GM19240 (cell line): ENCODE results near the gene RAET1G.
"Not testable (repeated sequence)": the region's sequence is repeated elsewhere in the genome, so short reads cannot be mapped to it uniquely, and the experiment has no call there.

ENCODE experiments used
- DNase-seq: peaks from one replicate; pipeline ENCODE4 v3.0.0; 2011; ENCODE audit warnings: low spot score; ENCODE audit not compliant: insufficient read length

Gene RAET1G

GRCh38 chr6:149953934-149954327, 31.0 kb upstream of the RAET1G start:
- not testable (repeated sequence) for DNase-seq

GRCh38 chr6:149953390-149953789, 30.5 kb upstream of the RAET1G start:
- DNase-seq = not testable (repeated sequence)

- DNase-seq = no peak
These were observed 28.7 kb upstream of the RAET1G start for GRCh38 chr6:149951626-149952025.

GRCh38 chr6:149951096-149951495, 28.2 kb upstream of the RAET1G start:
- no peak for DNase-seq

GRCh38 chr6:149950423-149950822, 27.5 kb upstream of the RAET1G start:
- no peak for DNase-seq

- no peak for DNase-seq
These were observed 25.7 kb upstream of the RAET1G start for GRCh38 chr6:149948616-149949015.

GRCh38 chr6:149948011-149948410, 25.1 kb upstream of the RAET1G start:
- DNase-seq = no peak

GRCh38 chr6:149947533-149947932, 24.6 kb upstream of the RAET1G start:
- not testable (repeated sequence) for DNase-seq

- not testable (repeated sequence) for DNase-seq
These were observed 23.7 kb upstream of the RAET1G start for GRCh38 chr6:149946631-149947030.

- DNase-seq = not testable (repeated sequence)
These were observed 22.4 kb upstream of the RAET1G start for GRCh38 chr6:149945276-149945675.

- not testable (repeated sequence) for DNase-seq
These were observed 20.4 kb upstream of the RAET1G start for GRCh38 chr6:149943321-149943720.

GRCh38 chr6:149942461-149942829, 19.5 kb upstream of the RAET1G start:
- DNase-seq = no peak

GRCh38 chr6:149941583-149942460, 18.9 kb upstream of the RAET1G start, which contains the start of gene ULBP2:
TSS of gene ULBP2 (plus strand) at chr6:149942014. CDS start at chr6:149942073, 59 bp downstream.
- DNase-seq = no peak

GRCh38 chr6:149940672-149940982, 17.7 kb upstream of the RAET1G start:
- DNase-seq = no peak

- no peak for DNase-seq
These were observed 17.2 kb upstream of the RAET1G start for GRCh38 chr6:149939909-149940671.

- DNase-seq = no peak
These were observed 16.4 kb upstream of the RAET1G start for GRCh38 chr6:149939356-149939648.

- peak; percentile 45 for DNase-seq
These were observed 15.8 kb upstream of the RAET1G start for GRCh38 chr6:149938571-149939355.

GRCh38 chr6:149938013-149938570, 15.2 kb upstream of the RAET1G start:
- not testable (repeated sequence) for DNase-seq

GRCh38 chr6:149936743-149937142, 13.8 kb upstream of the RAET1G start:
- no peak for DNase-seq

- DNase-seq = no peak
These were observed 12.7 kb upstream of the RAET1G start for GRCh38 chr6:149935668-149936067.

- no peak for DNase-seq
These were observed 12.3 kb upstream of the RAET1G start for GRCh38 chr6:149935246-149935645.
